Transverse colon (tissue), 3 donors: ENCODE measurements around the gene SMAD3.

Experiments used
- CTCF ChIP-seq, 5 experiments: fragments of 200-600 bp in 3 of 5; fragments of 450-650 bp in 2 of 5; sonication (generic) in 3 of 5; IDR thresholded peaks; 1 replicate in 2 of 5; 2 replicates in 3 of 5; pipeline ENCODE4 v1.5.1; 2016 to 2017; ENCODE audit warnings: antibody characterized with exemption in 5 of 5, inconsistent platforms in 3 of 5, mild to moderate bottlenecking in 2 of 5, moderate library complexity in 1 of 5
- EP300 ChIP-seq: sonication (generic); formaldehyde crosslinking; IDR thresholded peaks from one replicate; pipeline ENCODE4 v1.6.1; 2017; ENCODE audit warnings: antibody characterized with exemption, low read depth

- TF ChIP-seq CTCF (IDR thresholded peaks at IDR 0.05) (no peak), EP300 (no peak)
Measured at GRCh38 chr15:67138891-67139855, 73.8 kb downstream of the SMAD3 start.
